Upper lobe of left lung (tissue), 4 donors: ENCODE measurements around the gene UBE2D3.

ENCODE experiments used
- POLR2A ChIP-seq, 4 donors: fragments of 450-650 bp; IDR thresholded peaks; one replicate each; pipeline ENCODE4 v1.5.1; 2016 to 2017; ENCODE audit warnings: antibody characterized with exemption in 4 of 4, mild to moderate bottlenecking in 2 of 4
- POLR2AphosphoS5 ChIP-seq, 2 donors: sonication (generic); formaldehyde crosslinking; IDR thresholded peaks; one replicate each; pipeline ENCODE4 v1.5.1; 2017; ENCODE audit warnings: antibody characterized with exemption in 2 of 2
- TF ChIP-seq, protein P1 (sequence below), 6 experiments: fragments of 450-650 bp in 4 of 6; fragments of 200-600 bp in 2 of 6; sonication (generic) in 2 of 6; IDR thresholded peaks; one replicate each; pipeline ENCODE4 v1.5.1; 2016 to 2019; ENCODE audit warnings: antibody characterized with exemption in 6 of 6

DNA sequence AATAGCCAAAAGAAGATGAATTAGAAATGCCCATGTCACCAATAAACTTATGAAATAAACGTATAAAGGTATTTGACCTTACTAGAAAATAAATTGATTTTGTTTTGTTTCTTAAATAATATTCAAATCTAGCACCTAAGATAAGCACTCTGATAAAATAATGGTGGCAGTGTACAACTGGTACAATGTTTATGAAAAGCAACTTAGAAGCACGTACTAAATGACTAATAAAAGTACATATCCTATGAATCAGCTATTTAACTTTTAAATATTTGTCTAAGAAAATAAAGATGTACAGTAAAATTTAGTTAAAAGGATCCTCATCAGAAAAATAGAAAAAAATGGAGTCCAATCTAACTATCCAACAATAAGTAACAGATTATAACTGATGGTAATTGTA, 73.3 kb downstream of the UBE2D3 start:
- no peak for TF ChIP-seq POLR2AphosphoS5 (IDR thresholded peaks at IDR 0.05)
- TF ChIP-seq, protein P1, sequence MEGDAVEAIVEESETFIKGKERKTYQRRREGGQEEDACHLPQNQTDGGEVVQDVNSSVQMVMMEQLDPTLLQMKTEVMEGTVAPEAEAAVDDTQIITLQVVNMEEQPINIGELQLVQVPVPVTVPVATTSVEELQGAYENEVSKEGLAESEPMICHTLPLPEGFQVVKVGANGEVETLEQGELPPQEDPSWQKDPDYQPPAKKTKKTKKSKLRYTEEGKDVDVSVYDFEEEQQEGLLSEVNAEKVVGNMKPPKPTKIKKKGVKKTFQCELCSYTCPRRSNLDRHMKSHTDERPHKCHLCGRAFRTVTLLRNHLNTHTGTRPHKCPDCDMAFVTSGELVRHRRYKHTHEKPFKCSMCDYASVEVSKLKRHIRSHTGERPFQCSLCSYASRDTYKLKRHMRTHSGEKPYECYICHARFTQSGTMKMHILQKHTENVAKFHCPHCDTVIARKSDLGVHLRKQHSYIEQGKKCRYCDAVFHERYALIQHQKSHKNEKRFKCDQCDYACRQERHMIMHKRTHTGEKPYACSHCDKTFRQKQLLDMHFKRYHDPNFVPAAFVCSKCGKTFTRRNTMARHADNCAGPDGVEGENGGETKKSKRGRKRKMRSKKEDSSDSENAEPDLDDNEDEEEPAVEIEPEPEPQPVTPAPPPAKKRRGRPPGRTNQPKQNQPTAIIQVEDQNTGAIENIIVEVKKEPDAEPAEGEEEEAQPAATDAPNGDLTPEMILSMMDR (IDR thresholded peaks at IDR 0.05): no peak
- no peak for TF ChIP-seq POLR2A (IDR thresholded peaks at IDR 0.05)
